ENCODE results near the gene TOP3B.

The TOP3B gene

GRCh38 chr22:21958360-21959273 is 24.0 kb downstream of the TOP3B start:
- no peaks in the 10 kb centered on the region for H3K4me1 Mint-ChIP-seq
- DNase-seq, result no peak
- CTCF ChIA-PET, result interaction anchor here (0.6 kb wide), 1 partner anchor 14 kb away, joined by 3 read pairs; no protein-coding TSS in a partner anchor
- H3K27me3 Mint-ChIP-seq, result peaks cover 5% of the 10 kb centered on the region
- no peaks in the 10 kb centered on the region for H3K9me3 Mint-ChIP-seq
- H3K27ac Mint-ChIP-seq, result no peak overlapping the region
- H3K4me3 Mint-ChIP-seq, result no peak overlapping the region
- peaks cover 10% of the 10 kb centered on the region for H3K36me3 Mint-ChIP-seq

- peaks cover 16% of the 10 kb centered on the region for H3K4me1 Mint-ChIP-seq
- H3K9me3 Mint-ChIP-seq, result no peaks in the 10 kb centered on the region
- no peaks in the 10 kb centered on the region for H3K36me3 Mint-ChIP-seq
- peak; percentile 91 for DNase-seq
- CTCF ChIA-PET, result interaction anchor here (0.8 to 3.3 kb wide), 14 partner anchors 9 to 241 kb away, joined by 3 to 46 read pairs (median 4); no protein-coding TSS in a partner anchor
- H3K4me3 Mint-ChIP-seq, result peak within 1 kb of the TSS; percentile 82
- H3K27me3 Mint-ChIP-seq, result peaks cover 27% of the 10 kb centered on the region
- H3K27ac Mint-ChIP-seq, result peak within 1 kb of the TSS; percentile 75
These were observed 29.7 kb downstream of the TOP3B start, which contains the start of gene PPM1F for GRCh38 chr22:21952586-21953571. Gene PPM1F (minus strand): TSS chr22:21952848. CDS start chr22:21946048, 6,800 bp downstream.

GRCh38 chr22:21951931-21952465 is 30.6 kb downstream of the TOP3B start:
- H3K36me3 Mint-ChIP-seq, result no peaks in the 10 kb centered on the region
- CTCF ChIA-PET, result interaction anchor here (0.5 to 3.3 kb wide), 11 partner anchors 8 to 466 kb away, joined by 3 to 46 read pairs (median 4); no protein-coding TSS in a partner anchor
- no peaks in the 10 kb centered on the region for H3K9me3 Mint-ChIP-seq
- peaks cover 27% of the 10 kb centered on the region for H3K27me3 Mint-ChIP-seq
- peak overlapping the region; percentile 82 for H3K4me3 Mint-ChIP-seq
- DNase-seq, result peak; percentile 45
- no peak overlapping the region for H3K27ac Mint-ChIP-seq
- H3K4me1 Mint-ChIP-seq, result peaks cover 16% of the 10 kb centered on the region

GRCh38 chr22:21951062-21951461 is 31.5 kb downstream of the TOP3B start:
- H3K9me3 Mint-ChIP-seq, result no peaks in the 10 kb centered on the region
- H3K36me3 Mint-ChIP-seq, result no peaks in the 10 kb centered on the region
- no peak overlapping the region for H3K27ac Mint-ChIP-seq
- peak overlapping the region; percentile 34 for H3K4me3 Mint-ChIP-seq
- H3K4me1 Mint-ChIP-seq, result peaks cover 16% of the 10 kb centered on the region
- CTCF ChIA-PET, result interaction anchor here (4.4 kb wide), 1 partner anchor 14 kb away, joined by 26 read pairs; no protein-coding TSS in a partner anchor
- peaks cover 27% of the 10 kb centered on the region for H3K27me3 Mint-ChIP-seq
- no peak for DNase-seq

GRCh38 chr22:21949948-21950347 is 32.6 kb downstream of the TOP3B start:
- DNase-seq, result no peak

GRCh38 chr22:21949569-21949918 is 33.0 kb downstream of the TOP3B start:
- Mint-ChIP-seq H3K27ac (no peak overlapping the region), H3K4me3 (no peak overlapping the region), H3K4me1 (peaks cover 16% of the 10 kb centered on the region), H3K36me3 (no peaks in the 10 kb centered on the region), H3K9me3 (no peaks in the 10 kb centered on the region), H3K27me3 (peaks cover 27% of the 10 kb centered on the region)
- no peak for DNase-seq
- CTCF ChIA-PET, result interaction anchor here (1.3 to 4.4 kb wide), 3 partner anchors 12 to 183 kb away, joined by 3 to 26 read pairs (median 6); no protein-coding TSS in a partner anchor

More at GRCh38 chr22:21949948-21950347, 32.6 kb downstream of the TOP3B start:
- Mint-ChIP-seq H3K4me1 (peaks cover 16% of the 10 kb centered on the region), H3K9me3 (no peaks in the 10 kb centered on the region), H3K27me3 (peaks cover 27% of the 10 kb centered on the region), H3K27ac (no peak overlapping the region), H3K4me3 (no peak overlapping the region), H3K36me3 (no peaks in the 10 kb centered on the region)
- CTCF ChIA-PET, result interaction anchor here (1.3 to 4.4 kb wide), 3 partner anchors 13 to 183 kb away, joined by 3 to 26 read pairs (median 6); no protein-coding TSS in a partner anchor

GRCh38 chr22:21948824-21949568 is 33.6 kb downstream of the TOP3B start:
- Mint-ChIP-seq H3K9me3 (no peaks in the 10 kb centered on the region), H3K4me3 (no peak overlapping the region), H3K36me3 (no peaks in the 10 kb centered on the region), H3K4me1 (peaks cover 16% of the 10 kb centered on the region), H3K27me3 (peaks cover 26% of the 10 kb centered on the region), H3K27ac (no peak overlapping the region)
- CTCF ChIA-PET, result interaction anchor here (0.6 to 4.4 kb wide), 4 partner anchors 12 to 219 kb away, joined by 3 to 26 read pairs (median 4); no protein-coding TSS in a partner anchor
- DNase-seq, result no peak

- DNase-seq, result no peak
- Mint-ChIP-seq H3K27me3 (peaks cover 20% of the 10 kb centered on the region), H3K27ac (no peak overlapping the region), H3K9me3 (no peaks in the 10 kb centered on the region), H3K4me1 (peaks cover 16% of the 10 kb centered on the region), H3K4me3 (no peak overlapping the region), H3K36me3 (no peaks in the 10 kb centered on the region)
- CTCF ChIA-PET, result interaction anchor here (0.6 to 4.4 kb wide), 2 partner anchors 11 to 219 kb away, joined by 3 to 26 read pairs; no protein-coding TSS in a partner anchor
These were observed 34.2 kb downstream of the TOP3B start for GRCh38 chr22:21948390-21948789.

- CTCF ChIA-PET, result interaction anchor here (4.4 kb wide), 1 partner anchor 10 kb away, joined by 26 read pairs; no protein-coding TSS in a partner anchor
- H3K4me3 Mint-ChIP-seq, result no peak overlapping the region
These were observed 35.3 kb downstream of the TOP3B start for GRCh38 chr22:21947040-21948014.

GRCh38 chr22:21946262-21946925 is 36.2 kb downstream of the TOP3B start:
- H3K4me3 Mint-ChIP-seq, result no peak overlapping the region
- no peak for DNase-seq
- CTCF ChIA-PET, result no interaction called here
- no peak overlapping the region for H3K27ac Mint-ChIP-seq
- peaks cover 15% of the 10 kb centered on the region for H3K4me1 Mint-ChIP-seq
- H3K9me3 Mint-ChIP-seq, result no peaks in the 10 kb centered on the region
- H3K27me3 Mint-ChIP-seq, result peaks cover 5% of the 10 kb centered on the region
- H3K36me3 Mint-ChIP-seq, result no peaks in the 10 kb centered on the region

More at GRCh38 chr22:21947040-21948014, 35.3 kb downstream of the TOP3B start:
- Mint-ChIP-seq H3K4me1 (peaks cover 14% of the 10 kb centered on the region), H3K27ac (no peak overlapping the region), H3K27me3 (peaks cover 10% of the 10 kb centered on the region), H3K9me3 (no peaks in the 10 kb centered on the region), H3K36me3 (no peaks in the 10 kb centered on the region)
- no peak for DNase-seq

- CTCF ChIA-PET, result no interaction called here
- Mint-ChIP-seq H3K27ac (no peak overlapping the region), H3K27me3 (peaks cover 5% of the 10 kb centered on the region), H3K36me3 (no peaks in the 10 kb centered on the region), H3K4me1 (peaks cover 17% of the 10 kb centered on the region), H3K9me3 (no peaks in the 10 kb centered on the region), H3K4me3 (no peak overlapping the region)
- no peak for DNase-seq
These were observed 36.9 kb downstream of the TOP3B start for GRCh38 chr22:21945453-21946261.
